HEK293T (cell line): ENCODE measurements around the gene MMS19.

Experiments used
- BHLHE40 ChIP-seq: fragments of 450-650 bp; IDR thresholded peaks from 2 replicates; pipeline ENCODE4 v1.6.1; 2016; ENCODE audit warnings: mild to moderate bottlenecking, moderate library complexity, borderline replicate concordance
- CTBP1 ChIP-seq: fragments of 450-650 bp; IDR thresholded peaks from 2 replicates; pipeline ENCODE4 v1.6.1; 2016; ENCODE audit warnings: borderline replicate concordance
- ELF4 ChIP-seq: fragments of 450-650 bp; IDR thresholded peaks from 2 replicates; pipeline ENCODE4 v1.6.1; 2017; ENCODE audit warnings: antibody characterized with exemption
- FOXK2 ChIP-seq: fragments of 450-650 bp; IDR thresholded peaks from 2 replicates; pipeline ENCODE4 v1.6.1; 2016; ENCODE audit warnings: mild to moderate bottlenecking
- L3MBTL2 ChIP-seq: fragments of 450-650 bp; conservative IDR thresholded peaks from 2 replicates; pipeline ENCODE4 v1.6.1; 2016; ENCODE audit warnings: mild to moderate bottlenecking
- SP1 ChIP-seq: fragments of 450-650 bp; IDR thresholded peaks from 2 replicates; pipeline ENCODE4 v1.6.1; 2017
- SUZ12 ChIP-seq: fragments of 450-650 bp; IDR thresholded peaks from 2 replicates; pipeline ENCODE4 v1.6.1; 2016; ENCODE audit warnings: mild to moderate bottlenecking
- TARDBP ChIP-seq: fragments of 450-650 bp; IDR thresholded peaks from 2 replicates; pipeline ENCODE4 v1.6.1; 2016
- ZNF384 ChIP-seq: fragments of 450-650 bp; IDR thresholded peaks from 2 replicates; pipeline ENCODE4 v1.6.1; 2016

- TF ChIP-seq L3MBTL2 = no peak
- no peak for TF ChIP-seq FOXK2
- no peak for TF ChIP-seq SUZ12
- TF ChIP-seq SP1 = no peak
- no peak for TF ChIP-seq CTBP1
- no peak for TF ChIP-seq TARDBP
- TF ChIP-seq ZNF384 = no peak
- no peak for TF ChIP-seq ELF4
- TF ChIP-seq BHLHE40 = no peak
These were observed 36.6 kb upstream of the MMS19 start for GRCh38 chr10:97534746-97535367.
